ENCODE data around the gene VEGFA. TPM values are rescaled to one million over a fixed set of nuclear protein-coding genes. Genes with fewer than 3 reads are reported as not detected.

The VEGFA gene
- total RNA-seq, 4 donors from 2014 or later, result 39.2 to 58.5 (median 45.0) TPM

- Histone ChIP-seq H3K4me3 (no peak overlapping the region), H3K27ac (replicated peaks in 1 of 4) (no peak overlapping the region), H3K36me3 (no peaks in the 10 kb centered on the region), H3K4me1 (peaks cover 11 to 28% (median 27%) of the 10 kb centered on the region in 4 donors), H3K9me3 (no peaks in the 10 kb centered on the region), H3K27me3 (no peaks in the 10 kb centered on the region)
- TF ChIP-seq, protein P1, sequence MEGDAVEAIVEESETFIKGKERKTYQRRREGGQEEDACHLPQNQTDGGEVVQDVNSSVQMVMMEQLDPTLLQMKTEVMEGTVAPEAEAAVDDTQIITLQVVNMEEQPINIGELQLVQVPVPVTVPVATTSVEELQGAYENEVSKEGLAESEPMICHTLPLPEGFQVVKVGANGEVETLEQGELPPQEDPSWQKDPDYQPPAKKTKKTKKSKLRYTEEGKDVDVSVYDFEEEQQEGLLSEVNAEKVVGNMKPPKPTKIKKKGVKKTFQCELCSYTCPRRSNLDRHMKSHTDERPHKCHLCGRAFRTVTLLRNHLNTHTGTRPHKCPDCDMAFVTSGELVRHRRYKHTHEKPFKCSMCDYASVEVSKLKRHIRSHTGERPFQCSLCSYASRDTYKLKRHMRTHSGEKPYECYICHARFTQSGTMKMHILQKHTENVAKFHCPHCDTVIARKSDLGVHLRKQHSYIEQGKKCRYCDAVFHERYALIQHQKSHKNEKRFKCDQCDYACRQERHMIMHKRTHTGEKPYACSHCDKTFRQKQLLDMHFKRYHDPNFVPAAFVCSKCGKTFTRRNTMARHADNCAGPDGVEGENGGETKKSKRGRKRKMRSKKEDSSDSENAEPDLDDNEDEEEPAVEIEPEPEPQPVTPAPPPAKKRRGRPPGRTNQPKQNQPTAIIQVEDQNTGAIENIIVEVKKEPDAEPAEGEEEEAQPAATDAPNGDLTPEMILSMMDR (IDR thresholded peaks at IDR 0.05), result no peak
- TF ChIP-seq EP300 (IDR thresholded peaks at IDR 0.05) (no peak), POLR2A (IDR thresholded peaks at IDR 0.05; ENCODE audit: low read depth) (no peak), POLR2AphosphoS5 (IDR thresholded peaks at IDR 0.05) (no peak)
- no peak for DNase-seq (ENCODE audit: extremely low spot score)
- intact Hi-C loops (cut with DNase I), result loop anchor here (5.0 kb wide), 1 partner anchor 101 kb away; no protein-coding TSS in a partner anchor
- WGBS, result 80% methylated on average over 7 of the region's 8 CpGs
Observed at GRCh38 chr6:43767553-43768505, 2.2 kb upstream of the VEGFA start.

DNA sequence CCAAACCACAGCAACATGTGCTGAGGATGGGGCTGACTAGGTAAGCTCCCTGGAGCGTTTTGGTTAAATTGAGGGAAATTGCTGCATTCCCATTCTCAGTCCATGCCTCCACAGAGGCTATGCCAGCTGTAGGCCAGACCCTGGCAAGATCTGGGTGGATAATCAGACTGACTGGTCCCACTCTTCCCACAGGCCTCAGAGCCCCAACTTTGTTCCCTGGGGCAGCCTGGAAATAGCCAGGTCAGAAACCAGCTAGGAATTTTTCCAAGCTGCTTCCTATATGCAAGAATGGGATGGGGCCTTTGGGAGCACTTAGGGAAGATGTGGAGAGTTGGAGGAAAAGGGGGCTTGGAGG, 1.5 kb upstream of the VEGFA start:
- peaks cover 17 to 35% (median 34%) of the 10 kb centered on the region in 4 donors for H3K4me1 ChIP-seq
- TF ChIP-seq EP300 (IDR thresholded peaks at IDR 0.05) (no peak), POLR2A (IDR thresholded peaks at IDR 0.05; ENCODE audit: low read depth) (no peak)
- TF ChIP-seq, protein P1 (IDR thresholded peaks at IDR 0.05), result no peak
- intact Hi-C loops (cut with DNase I), result loop anchor here (5.0 kb wide), 1 partner anchor 101 kb away; no protein-coding TSS in a partner anchor
- H3K9me3 ChIP-seq, result no peaks in the 10 kb centered on the region
- H3K27me3 ChIP-seq, result no peaks in the 10 kb centered on the region
- no peak for DNase-seq (ENCODE audit: extremely low spot score)
- no peaks in the 10 kb centered on the region for H3K36me3 ChIP-seq
- H3K27ac ChIP-seq (replicated peaks in 1 of 4), result no peak overlapping the region
- H3K4me3 ChIP-seq, result no peak overlapping the region
- 40% methylated on average over 1 of the region's 1 CpG for WGBS

DNA sequence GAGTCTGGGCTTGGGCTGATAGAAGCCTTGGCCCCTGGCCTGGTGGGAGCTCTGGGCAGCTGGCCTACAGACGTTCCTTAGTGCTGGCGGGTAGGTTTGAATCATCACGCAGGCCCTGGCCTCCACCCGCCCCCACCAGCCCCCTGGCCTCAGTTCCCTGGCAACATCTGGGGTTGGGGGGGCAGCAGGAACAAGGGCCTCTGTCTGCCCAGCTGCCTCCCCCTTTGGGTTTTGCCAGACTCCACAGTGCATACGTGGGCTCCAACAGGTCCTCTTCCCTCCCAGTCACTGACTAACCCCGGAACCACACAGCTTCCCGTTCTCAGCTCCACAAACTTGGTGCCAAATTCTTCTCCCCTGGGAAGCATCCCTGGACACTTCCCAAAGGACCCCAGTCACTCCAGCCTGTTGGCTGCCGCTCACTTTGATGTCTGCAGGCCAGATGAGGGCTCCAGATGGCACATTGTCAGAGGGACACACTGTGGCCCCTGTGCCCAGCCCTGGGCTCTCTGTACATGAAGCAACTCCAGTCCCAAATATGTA, 957 bp upstream of the VEGFA start:
- Histone ChIP-seq H3K4me3 (peak overlapping the region in 2 of 4 donors; percentile 82 to 83), H3K36me3 (no peaks in the 10 kb centered on the region), H3K27ac (replicated peaks in 1 of 4) (peak overlapping the region in 3 of 4 donors; percentile 97 to 99 (median 97)), H3K9me3 (no peaks in the 10 kb centered on the region), H3K4me1 (peaks cover 21 to 41% (median 40%) of the 10 kb centered on the region in 4 donors), H3K27me3 (no peaks in the 10 kb centered on the region)
- intact Hi-C loops (cut with DNase I), result loop anchor here (1.0 to 5.0 kb wide), 2 partner anchors 102 to 307 kb away; no protein-coding TSS in a partner anchor
- WGBS, result 21% methylated on average over 7 of the region's 8 CpGs
- TF ChIP-seq, protein P1 (IDR thresholded peaks at IDR 0.05), result no peak
- TF ChIP-seq EP300 (IDR thresholded peaks at IDR 0.05), result no peak
- no peak for TF ChIP-seq POLR2A (IDR thresholded peaks at IDR 0.05; ENCODE audit: low read depth)
- no peak for DNase-seq (ENCODE audit: extremely low spot score)

- H3K4me3 ChIP-seq, result peak overlapping the region; percentile 73 to 83 (median 82)
- intact Hi-C loops (cut with DNase I), result loop anchor here (5.0 to 10.0 kb wide), 2 partner anchors 143 to 204 kb away; partner anchors contain the start of gene GTPBP2
- under 1% methylated on average over 27 of the region's 84 CpGs for WGBS
Observed at GRCh38 chr6:43770372-43771209, 580 bp downstream of the VEGFA start.

More at GRCh38 chr6:43770372-43771209, 580 bp downstream of the VEGFA start:
- H3K36me3 ChIP-seq, result no peaks in the 10 kb centered on the region
- H3K27me3 ChIP-seq, result no peaks in the 10 kb centered on the region
- no peaks in the 10 kb centered on the region for H3K9me3 ChIP-seq
- TF ChIP-seq POLR2A (IDR thresholded peaks at IDR 0.05; ENCODE audit: low read depth) (no peak), POLR2AphosphoS5 (IDR thresholded peaks at IDR 0.05) (peak in 1 of 2 donors; percentile 16), EP300 (IDR thresholded peaks at IDR 0.05) (no peak)
- TF ChIP-seq, protein P1 (IDR thresholded peaks at IDR 0.05), result no peak
- no peak for DNase-seq (ENCODE audit: extremely low spot score)
- H3K27ac ChIP-seq (replicated peaks in 1 of 4), result peak overlapping the region; percentile 97 to 99 (median 97)
- H3K4me1 ChIP-seq, result peaks cover 36 to 56% (median 55%) of the 10 kb centered on the region in 4 donors
